Glutamatergic neuron (in vitro differentiated cells): Measurements from ENCODE around the gene UST. TPM values are rescaled to one million over a fixed set of nuclear protein-coding genes. Genes with fewer than 3 reads are reported as not detected.

Experiments used
- DNase-seq: peaks from one replicate; pipeline ENCODE4 v3.0.0; 2022
- H3K27ac Mint-ChIP-seq: one replicate; pipeline ENCODE4 v1.8.0; 2020; ENCODE audit warnings: mild to moderate bottlenecking, mixed read lengths, inconsistent platforms; ENCODE audit not compliant: unreplicated experiment
- H3K27me3 Mint-ChIP-seq: one replicate; pipeline ENCODE4 v1.8.0; 2020; ENCODE audit warnings: mild to moderate bottlenecking, moderate library complexity, mixed read lengths, inconsistent platforms; ENCODE audit not compliant: unreplicated experiment
- H3K36me3 Mint-ChIP-seq: one replicate; pipeline ENCODE4 v1.8.0; 2020; ENCODE audit warnings: mild to moderate bottlenecking, mixed read lengths, inconsistent platforms; ENCODE audit not compliant: unreplicated experiment
- H3K4me1 Mint-ChIP-seq: one replicate; pipeline ENCODE4 v1.8.0; 2020; ENCODE audit warnings: mild to moderate bottlenecking, low read depth, mixed read lengths, inconsistent platforms; ENCODE audit not compliant: unreplicated experiment
- H3K4me3 Mint-ChIP-seq: one replicate; pipeline ENCODE4 v1.8.0; 2020; ENCODE audit warnings: mild to moderate bottlenecking, mixed read lengths, inconsistent platforms; ENCODE audit not compliant: unreplicated experiment
- H3K9me3 Mint-ChIP-seq: one replicate; pipeline ENCODE4 v1.8.0; 2020; ENCODE audit warnings: mild to moderate bottlenecking, moderate library complexity, mixed read lengths, inconsistent platforms; ENCODE audit not compliant: unreplicated experiment
- total RNA-seq: library from RNA; stranded (reverse); fragmentation: NEBNext Ultra II Directional; extraction: Animal tissue kit (Norgen Biotek cat#: 25700); gene quantifications from one replicate; pipeline ENCODE4 v1.2.1, GENCODE V29; 2021; ENCODE audit not compliant: unreplicated experiment
- TF ChIP-seq, protein P1 (sequence below): fragments of 200-600 bp; sonication (generic); IDR thresholded peaks from one replicate; pipeline ENCODE4 v1.5.0; 2021; ENCODE audit not compliant: partially characterized antibody, unreplicated experiment

Gene UST
- total RNA-seq, 1 donor from 2014 or later: 11.2 TPM

DNA sequence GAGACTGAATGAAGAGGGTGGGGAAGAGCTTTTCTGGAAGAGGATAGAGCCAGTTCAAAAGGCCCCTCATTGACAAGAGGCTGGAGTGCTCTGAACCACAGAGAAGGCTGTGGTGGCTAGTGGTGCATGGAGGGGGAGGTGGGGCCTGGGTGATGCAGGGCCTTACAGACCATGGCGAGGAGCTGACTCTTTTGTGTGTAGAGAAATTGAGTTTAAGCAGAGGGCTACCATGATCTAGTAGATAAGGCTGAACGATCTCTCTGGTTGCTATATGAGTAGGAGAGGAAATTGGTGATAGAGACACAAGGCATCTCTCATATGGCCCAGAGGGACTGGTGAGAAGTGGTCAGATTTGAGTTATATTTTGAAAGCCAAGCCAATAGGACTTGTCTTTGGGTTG lies 137.6 kb downstream of the UST start:
- TF ChIP-seq, protein P1, sequence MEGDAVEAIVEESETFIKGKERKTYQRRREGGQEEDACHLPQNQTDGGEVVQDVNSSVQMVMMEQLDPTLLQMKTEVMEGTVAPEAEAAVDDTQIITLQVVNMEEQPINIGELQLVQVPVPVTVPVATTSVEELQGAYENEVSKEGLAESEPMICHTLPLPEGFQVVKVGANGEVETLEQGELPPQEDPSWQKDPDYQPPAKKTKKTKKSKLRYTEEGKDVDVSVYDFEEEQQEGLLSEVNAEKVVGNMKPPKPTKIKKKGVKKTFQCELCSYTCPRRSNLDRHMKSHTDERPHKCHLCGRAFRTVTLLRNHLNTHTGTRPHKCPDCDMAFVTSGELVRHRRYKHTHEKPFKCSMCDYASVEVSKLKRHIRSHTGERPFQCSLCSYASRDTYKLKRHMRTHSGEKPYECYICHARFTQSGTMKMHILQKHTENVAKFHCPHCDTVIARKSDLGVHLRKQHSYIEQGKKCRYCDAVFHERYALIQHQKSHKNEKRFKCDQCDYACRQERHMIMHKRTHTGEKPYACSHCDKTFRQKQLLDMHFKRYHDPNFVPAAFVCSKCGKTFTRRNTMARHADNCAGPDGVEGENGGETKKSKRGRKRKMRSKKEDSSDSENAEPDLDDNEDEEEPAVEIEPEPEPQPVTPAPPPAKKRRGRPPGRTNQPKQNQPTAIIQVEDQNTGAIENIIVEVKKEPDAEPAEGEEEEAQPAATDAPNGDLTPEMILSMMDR: no peak
- H3K4me1 Mint-ChIP-seq: peaks cover 13% of the 10 kb centered on the region
- H3K36me3 Mint-ChIP-seq: no peaks in the 10 kb centered on the region
- H3K9me3 Mint-ChIP-seq: peaks cover 2% of the 10 kb centered on the region
- no peak for DNase-seq
- H3K4me3 Mint-ChIP-seq: no peak overlapping the region
- peaks cover 2% of the 10 kb centered on the region for H3K27me3 Mint-ChIP-seq
- no peak overlapping the region for H3K27ac Mint-ChIP-seq

GRCh38 chr6:148885136-148885865 lies 138.5 kb downstream of the UST start:
- peaks cover 21% of the 10 kb centered on the region for H3K4me1 Mint-ChIP-seq
- DNase-seq: peak; percentile 44
- H3K27me3 Mint-ChIP-seq: peaks cover 3% of the 10 kb centered on the region
- TF ChIP-seq, protein P1: no peak
- H3K9me3 Mint-ChIP-seq: peaks cover 4% of the 10 kb centered on the region
- no peaks in the 10 kb centered on the region for H3K36me3 Mint-ChIP-seq
- H3K4me3 Mint-ChIP-seq: no peak overlapping the region
- H3K27ac Mint-ChIP-seq: no peak overlapping the region

DNA sequence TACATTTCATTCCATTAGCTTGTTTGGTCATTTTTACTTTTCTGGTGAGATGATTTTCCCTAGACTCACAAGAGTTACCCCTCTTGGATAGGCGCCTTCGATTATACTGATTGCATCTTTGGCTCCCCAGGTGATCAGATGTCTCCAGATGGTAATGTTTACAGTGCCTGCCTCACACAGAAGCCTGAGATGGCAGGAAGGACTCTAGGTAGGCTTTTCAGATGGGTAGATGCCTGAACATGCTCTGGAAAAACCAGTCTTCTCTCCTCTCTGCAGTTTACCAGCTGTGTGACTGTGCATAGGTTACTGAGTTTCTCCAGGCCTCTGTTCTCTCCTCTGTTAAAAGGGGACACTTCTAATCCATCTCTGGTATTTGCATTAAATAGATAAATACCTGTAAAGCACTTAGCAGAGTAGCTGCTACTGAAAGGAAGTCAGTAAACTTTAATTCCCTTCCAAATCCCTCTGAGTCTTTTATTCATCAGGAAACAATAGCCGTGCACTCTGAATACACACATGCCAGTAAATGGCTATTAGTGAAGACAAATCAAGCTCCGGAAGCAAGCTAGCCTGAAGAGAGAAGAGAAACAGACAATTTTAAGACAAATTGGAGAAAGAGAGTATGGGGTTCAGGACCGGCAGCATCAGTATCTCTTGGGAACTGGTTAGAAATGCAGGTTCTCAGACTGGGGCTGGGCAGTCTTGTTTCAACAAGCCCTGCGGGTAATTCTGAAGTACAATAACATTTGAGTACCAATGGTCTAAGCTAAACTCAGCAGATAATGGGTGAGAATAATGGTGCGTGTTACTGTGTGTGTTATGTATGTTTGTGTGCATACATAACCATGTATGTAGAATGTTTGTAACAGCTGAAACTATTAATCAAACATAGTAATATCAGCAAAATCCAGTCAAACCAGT lies 139.4 kb downstream of the UST start:
- Mint-ChIP-seq H3K4me3 (no peak overlapping the region), H3K36me3 (no peaks in the 10 kb centered on the region), H3K9me3 (peaks cover 2% of the 10 kb centered on the region), H3K27ac (no peak overlapping the region), H3K27me3 (peaks cover 3% of the 10 kb centered on the region), H3K4me1 (peaks cover 22% of the 10 kb centered on the region)
- TF ChIP-seq, protein P1: no peak
- DNase-seq: no peak

GRCh38 chr6:148887181-148887580 lies 140.4 kb downstream of the UST start:
- Mint-ChIP-seq H3K36me3 (no peaks in the 10 kb centered on the region), H3K9me3 (peaks cover 2% of the 10 kb centered on the region), H3K27ac (peak overlapping the region; percentile 54), H3K27me3 (peaks cover 3% of the 10 kb centered on the region), H3K4me1 (peaks cover 22% of the 10 kb centered on the region), H3K4me3 (no peak overlapping the region)
- TF ChIP-seq, protein P1: no peak
- no peak for DNase-seq
